Measurements from ENCODE around the gene PNPLA3. TPM values are rescaled to one million over a fixed set of nuclear protein-coding genes. Genes with fewer than 3 reads are reported as not detected.

The PNPLA3 gene
- total RNA-seq, 1 experiment from 2014 or later, result 19.8 TPM

DNA sequence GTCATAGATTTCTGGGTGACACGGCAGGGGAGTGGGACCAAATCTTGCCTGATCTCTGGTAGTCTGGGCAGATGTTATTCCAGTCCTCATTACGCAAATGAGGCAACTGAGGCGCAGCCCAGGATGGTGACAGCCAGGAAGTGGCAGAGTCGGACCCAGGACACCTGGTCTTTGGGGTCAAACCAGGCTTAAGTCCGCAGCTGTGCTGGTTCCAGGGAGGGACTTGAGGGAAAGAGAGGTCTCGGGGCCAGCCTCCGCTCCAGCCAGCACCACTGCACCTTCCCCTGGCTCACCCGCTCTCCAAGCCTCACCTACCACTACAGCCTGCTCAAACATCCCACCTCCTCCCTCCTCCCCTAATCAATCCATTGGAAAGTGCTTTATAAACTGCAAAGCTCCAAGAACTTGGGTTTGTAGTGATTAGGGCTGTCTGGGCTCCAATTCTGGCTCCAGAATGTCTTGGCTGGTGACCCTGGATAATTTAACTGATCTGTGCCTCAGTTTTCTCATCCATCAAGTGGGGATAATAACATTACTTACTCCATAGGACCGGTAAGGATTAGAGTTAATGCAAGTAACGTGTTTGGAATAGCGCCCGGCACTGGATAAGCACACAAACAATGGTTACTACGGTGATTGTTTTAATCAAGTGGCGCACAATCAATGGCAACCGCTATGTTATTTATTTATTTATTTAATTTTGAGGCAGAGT is 31.3 kb upstream of the PNPLA3 start (continued):
- peak; percentile 61; the same call in 1 of the 2 replicates for TF ChIP-seq GTF2I (CRISPR knock-in tag; conservative IDR thresholded peaks at IDR 0.05)

DNA sequence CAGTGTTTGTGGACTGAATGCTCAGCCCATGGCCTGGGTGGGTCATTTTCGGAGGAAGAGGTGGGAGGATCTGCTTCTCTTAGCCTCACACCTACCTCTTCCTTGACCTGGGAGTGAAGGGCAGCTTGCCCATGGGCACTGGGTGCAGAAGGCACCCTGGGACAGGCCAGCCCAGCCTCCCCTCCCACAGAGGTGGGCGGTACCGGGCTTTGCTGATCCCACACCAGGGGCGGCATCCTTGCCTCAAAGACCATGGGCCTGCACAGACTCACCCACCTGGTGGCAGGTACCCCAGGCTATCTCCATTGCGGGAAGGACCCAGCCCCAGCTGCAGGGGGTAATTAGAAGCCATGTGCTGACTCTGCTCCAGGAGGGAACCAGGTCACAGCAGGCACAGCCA is 30.3 kb upstream of the PNPLA3 start:
- Mint-ChIP-seq H3K27ac (no peak overlapping the region), H3K36me3 (no peaks in the 10 kb centered on the region), H3K4me3 (no peak overlapping the region), H3K27me3 (ENCODE audit: low read depth) (peaks cover 14% of the 10 kb centered on the region), H3K4me1 (no peaks in the 10 kb centered on the region), H3K9me3 (no peaks in the 10 kb centered on the region)
- CTCF ChIA-PET, result interaction anchor here (1.2 to 14.0 kb wide), 2 partner anchors 10 to 53 kb away, joined by 3 to 162 read pairs; no protein-coding TSS in a partner anchor
- TF ChIP-seq CBFB (CRISPR knock-in tag; IDR thresholded peaks at IDR 0.05; ENCODE audit: low read depth) (no peak), ZNF138 (CRISPR knock-in tag; conservative IDR thresholded peaks at IDR 0.05) (no peak), SP1 (CRISPR knock-in tag; conservative IDR thresholded peaks at IDR 0.05) (no peak), CREM (CRISPR knock-in tag; IDR thresholded peaks at IDR 0.05) (no peak), NFYB (CRISPR knock-in tag; conservative IDR thresholded peaks at IDR 0.05; ENCODE audit: low read depth) (no peak), NR2C2 (CRISPR knock-in tag; IDR thresholded peaks at IDR 0.05) (no peak), FOXK1 (CRISPR knock-in tag; IDR thresholded peaks at IDR 0.05) (no peak), NR1H2 (CRISPR knock-in tag; IDR thresholded peaks at IDR 0.05) (no peak), ELF4 (CRISPR knock-in tag; IDR thresholded peaks at IDR 0.05; ENCODE audit: low read depth) (no peak), ZNF121 (CRISPR knock-in tag; IDR thresholded peaks at IDR 0.05) (no peak), ZNF416 (CRISPR knock-in tag; IDR thresholded peaks at IDR 0.05) (no peak), ZNF317 (CRISPR knock-in tag; IDR thresholded peaks at IDR 0.05; ENCODE audit: borderline replicate concordance, low read depth) (no peak)
- TF ChIP-seq, protein P1, sequence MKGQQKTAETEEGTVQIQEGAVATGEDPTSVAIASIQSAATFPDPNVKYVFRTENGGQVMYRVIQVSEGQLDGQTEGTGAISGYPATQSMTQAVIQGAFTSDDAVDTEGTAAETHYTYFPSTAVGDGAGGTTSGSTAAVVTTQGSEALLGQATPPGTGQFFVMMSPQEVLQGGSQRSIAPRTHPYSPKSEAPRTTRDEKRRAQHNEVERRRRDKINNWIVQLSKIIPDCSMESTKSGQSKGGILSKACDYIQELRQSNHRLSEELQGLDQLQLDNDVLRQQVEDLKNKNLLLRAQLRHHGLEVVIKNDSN (CRISPR knock-in tag; IDR thresholded peaks at IDR 0.05), result no peak
- TF ChIP-seq, protein P2, sequence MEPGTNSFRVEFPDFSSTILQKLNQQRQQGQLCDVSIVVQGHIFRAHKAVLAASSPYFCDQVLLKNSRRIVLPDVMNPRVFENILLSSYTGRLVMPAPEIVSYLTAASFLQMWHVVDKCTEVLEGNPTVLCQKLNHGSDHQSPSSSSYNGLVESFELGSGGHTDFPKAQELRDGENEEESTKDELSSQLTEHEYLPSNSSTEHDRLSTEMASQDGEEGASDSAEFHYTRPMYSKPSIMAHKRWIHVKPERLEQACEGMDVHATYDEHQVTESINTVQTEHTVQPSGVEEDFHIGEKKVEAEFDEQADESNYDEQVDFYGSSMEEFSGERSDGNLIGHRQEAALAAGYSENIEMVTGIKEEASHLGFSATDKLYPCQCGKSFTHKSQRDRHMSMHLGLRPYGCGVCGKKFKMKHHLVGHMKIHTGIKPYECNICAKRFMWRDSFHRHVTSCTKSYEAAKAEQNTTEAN (CRISPR knock-in tag; IDR thresholded peaks at IDR 0.05), result no peak
- TF ChIP-seq, protein P3, sequence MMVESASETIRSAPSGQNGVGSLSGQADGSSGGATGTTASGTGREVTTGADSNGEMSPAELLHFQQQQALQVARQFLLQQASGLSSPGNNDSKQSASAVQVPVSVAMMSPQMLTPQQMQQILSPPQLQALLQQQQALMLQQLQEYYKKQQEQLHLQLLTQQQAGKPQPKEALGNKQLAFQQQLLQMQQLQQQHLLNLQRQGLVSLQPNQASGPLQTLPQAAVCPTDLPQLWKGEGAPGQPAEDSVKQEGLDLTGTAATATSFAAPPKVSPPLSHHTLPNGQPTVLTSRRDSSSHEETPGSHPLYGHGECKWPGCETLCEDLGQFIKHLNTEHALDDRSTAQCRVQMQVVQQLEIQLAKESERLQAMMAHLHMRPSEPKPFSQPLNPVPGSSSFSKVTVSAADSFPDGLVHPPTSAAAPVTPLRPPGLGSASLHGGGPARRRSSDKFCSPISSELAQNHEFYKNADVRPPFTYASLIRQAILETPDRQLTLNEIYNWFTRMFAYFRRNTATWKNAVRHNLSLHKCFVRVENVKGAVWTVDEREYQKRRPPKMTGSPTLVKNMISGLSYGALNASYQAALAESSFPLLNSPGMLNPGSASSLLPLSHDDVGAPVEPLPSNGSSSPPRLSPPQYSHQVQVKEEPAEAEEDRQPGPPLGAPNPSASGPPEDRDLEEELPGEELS (CRISPR knock-in tag; IDR thresholded peaks at IDR 0.05), result no peak
- TF ChIP-seq, protein P4, sequence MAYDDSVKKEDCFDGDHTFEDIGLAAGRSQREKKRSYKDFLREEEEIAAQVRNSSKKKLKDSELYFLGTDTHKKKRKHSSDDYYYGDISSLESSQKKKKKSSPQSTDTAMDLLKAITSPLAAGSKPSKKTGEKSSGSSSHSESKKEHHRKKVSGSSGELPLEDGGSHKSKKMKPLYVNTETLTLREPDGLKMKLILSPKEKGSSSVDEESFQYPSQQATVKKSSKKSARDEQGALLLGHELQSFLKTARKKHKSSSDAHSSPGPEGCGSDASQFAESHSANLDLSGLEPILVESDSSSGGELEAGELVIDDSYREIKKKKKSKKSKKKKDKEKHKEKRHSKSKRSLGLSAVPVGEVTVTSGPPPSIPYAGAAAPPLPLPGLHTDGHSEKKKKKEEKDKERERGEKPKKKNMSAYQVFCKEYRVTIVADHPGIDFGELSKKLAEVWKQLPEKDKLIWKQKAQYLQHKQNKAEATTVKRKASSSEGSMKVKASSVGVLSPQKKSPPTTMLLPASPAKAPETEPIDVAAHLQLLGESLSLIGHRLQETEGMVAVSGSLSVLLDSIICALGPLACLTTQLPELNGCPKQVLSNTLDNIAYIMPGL (CRISPR knock-in tag; IDR thresholded peaks at IDR 0.05), result no peak
- TF ChIP-seq, protein P5, sequence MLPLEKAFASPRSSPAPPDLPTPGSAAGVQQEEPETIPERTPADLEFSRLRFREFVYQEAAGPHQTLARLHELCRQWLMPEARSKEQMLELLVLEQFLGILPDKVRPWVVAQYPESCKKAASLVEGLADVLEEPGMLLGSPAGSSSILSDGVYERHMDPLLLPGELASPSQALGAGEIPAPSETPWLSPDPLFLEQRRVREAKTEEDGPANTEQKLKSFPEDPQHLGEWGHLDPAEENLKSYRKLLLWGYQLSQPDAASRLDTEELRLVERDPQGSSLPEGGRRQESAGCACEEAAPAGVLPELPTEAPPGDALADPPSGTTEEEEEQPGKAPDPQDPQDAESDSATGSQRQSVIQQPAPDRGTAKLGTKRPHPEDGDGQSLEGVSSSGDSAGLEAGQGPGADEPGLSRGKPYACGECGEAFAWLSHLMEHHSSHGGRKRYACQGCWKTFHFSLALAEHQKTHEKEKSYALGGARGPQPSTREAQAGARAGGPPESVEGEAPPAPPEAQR (CRISPR knock-in tag; IDR thresholded peaks at IDR 0.05), result no peak
- TF ChIP-seq, protein P6, sequence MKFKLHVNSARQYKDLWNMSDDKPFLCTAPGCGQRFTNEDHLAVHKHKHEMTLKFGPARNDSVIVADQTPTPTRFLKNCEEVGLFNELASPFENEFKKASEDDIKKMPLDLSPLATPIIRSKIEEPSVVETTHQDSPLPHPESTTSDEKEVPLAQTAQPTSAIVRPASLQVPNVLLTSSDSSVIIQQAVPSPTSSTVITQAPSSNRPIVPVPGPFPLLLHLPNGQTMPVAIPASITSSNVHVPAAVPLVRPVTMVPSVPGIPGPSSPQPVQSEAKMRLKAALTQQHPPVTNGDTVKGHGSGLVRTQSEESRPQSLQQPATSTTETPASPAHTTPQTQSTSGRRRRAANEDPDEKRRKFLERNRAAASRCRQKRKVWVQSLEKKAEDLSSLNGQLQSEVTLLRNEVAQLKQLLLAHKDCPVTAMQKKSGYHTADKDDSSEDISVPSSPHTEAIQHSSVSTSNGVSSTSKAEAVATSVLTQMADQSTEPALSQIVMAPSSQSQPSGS (CRISPR knock-in tag; IDR thresholded peaks at IDR 0.05; ENCODE audit: borderline replicate concordance, low read depth), result no peak
- TF ChIP-seq, protein P7, sequence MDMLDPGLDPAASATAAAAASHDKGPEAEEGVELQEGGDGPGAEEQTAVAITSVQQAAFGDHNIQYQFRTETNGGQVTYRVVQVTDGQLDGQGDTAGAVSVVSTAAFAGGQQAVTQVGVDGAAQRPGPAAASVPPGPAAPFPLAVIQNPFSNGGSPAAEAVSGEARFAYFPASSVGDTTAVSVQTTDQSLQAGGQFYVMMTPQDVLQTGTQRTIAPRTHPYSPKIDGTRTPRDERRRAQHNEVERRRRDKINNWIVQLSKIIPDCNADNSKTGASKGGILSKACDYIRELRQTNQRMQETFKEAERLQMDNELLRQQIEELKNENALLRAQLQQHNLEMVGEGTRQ (CRISPR knock-in tag; IDR thresholded peaks at IDR 0.05), result no peak
- TF ChIP-seq, protein P8, sequence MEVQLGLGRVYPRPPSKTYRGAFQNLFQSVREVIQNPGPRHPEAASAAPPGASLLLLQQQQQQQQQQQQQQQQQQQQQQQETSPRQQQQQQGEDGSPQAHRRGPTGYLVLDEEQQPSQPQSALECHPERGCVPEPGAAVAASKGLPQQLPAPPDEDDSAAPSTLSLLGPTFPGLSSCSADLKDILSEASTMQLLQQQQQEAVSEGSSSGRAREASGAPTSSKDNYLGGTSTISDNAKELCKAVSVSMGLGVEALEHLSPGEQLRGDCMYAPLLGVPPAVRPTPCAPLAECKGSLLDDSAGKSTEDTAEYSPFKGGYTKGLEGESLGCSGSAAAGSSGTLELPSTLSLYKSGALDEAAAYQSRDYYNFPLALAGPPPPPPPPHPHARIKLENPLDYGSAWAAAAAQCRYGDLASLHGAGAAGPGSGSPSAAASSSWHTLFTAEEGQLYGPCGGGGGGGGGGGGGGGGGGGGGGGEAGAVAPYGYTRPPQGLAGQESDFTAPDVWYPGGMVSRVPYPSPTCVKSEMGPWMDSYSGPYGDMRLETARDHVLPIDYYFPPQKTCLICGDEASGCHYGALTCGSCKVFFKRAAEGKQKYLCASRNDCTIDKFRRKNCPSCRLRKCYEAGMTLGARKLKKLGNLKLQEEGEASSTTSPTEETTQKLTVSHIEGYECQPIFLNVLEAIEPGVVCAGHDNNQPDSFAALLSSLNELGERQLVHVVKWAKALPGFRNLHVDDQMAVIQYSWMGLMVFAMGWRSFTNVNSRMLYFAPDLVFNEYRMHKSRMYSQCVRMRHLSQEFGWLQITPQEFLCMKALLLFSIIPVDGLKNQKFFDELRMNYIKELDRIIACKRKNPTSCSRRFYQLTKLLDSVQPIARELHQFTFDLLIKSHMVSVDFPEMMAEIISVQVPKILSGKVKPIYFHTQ (CRISPR knock-in tag; IDR thresholded peaks at IDR 0.05), result no peak
- POLR2A ChIA-PET, result no interaction called here
- ATAC-seq (no peak), DNase-seq (ENCODE audit: low spot score) (no peak)
